Stimulated activated CD4-positive, alpha-beta T cell treated with anti-CD3 and anti-CD28 coated beads, Interleukin-12 subunit alpha, Interleukin-12 subunit beta, amount 100 ng/mL, for 24 hours (primary cell): ENCODE measurements around the gene ACP5.

ENCODE experiments used
- DNase-seq, 2 experiments: peaks; one replicate each; pipeline ENCODE4 v3.0.0-alpha.2; 2020; ENCODE audit warnings: low read depth in 2 of 2

ACP5 gene

GRCh38 chr19:11547929-11548700 is 29.3 kb downstream of the ACP5 start:
- no peak for DNase-seq

DNA sequence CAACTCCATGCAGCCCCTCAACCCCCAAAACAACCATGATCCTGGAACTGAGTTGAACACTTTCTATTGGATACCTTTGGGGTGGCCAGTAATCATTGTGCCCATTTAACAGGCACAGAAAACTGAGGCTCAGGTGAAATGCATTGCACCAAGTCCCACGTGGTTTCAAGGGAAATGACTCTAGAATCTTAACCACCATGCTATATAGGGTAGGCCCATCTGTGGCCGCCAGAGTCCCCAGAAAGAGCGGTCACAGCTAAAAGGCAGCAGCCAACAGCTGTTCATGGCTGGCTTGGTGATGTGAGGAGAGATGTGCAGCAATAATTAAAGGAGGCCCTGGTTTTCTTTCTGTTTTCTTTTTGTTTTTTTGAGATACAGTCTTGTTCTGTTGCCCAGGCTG is 36.2 kb downstream of the ACP5 start:
- no peak for DNase-seq

GRCh38 chr19:11540645-11541044 is 36.8 kb downstream of the ACP5 start:
- no peak for DNase-seq

DNA sequence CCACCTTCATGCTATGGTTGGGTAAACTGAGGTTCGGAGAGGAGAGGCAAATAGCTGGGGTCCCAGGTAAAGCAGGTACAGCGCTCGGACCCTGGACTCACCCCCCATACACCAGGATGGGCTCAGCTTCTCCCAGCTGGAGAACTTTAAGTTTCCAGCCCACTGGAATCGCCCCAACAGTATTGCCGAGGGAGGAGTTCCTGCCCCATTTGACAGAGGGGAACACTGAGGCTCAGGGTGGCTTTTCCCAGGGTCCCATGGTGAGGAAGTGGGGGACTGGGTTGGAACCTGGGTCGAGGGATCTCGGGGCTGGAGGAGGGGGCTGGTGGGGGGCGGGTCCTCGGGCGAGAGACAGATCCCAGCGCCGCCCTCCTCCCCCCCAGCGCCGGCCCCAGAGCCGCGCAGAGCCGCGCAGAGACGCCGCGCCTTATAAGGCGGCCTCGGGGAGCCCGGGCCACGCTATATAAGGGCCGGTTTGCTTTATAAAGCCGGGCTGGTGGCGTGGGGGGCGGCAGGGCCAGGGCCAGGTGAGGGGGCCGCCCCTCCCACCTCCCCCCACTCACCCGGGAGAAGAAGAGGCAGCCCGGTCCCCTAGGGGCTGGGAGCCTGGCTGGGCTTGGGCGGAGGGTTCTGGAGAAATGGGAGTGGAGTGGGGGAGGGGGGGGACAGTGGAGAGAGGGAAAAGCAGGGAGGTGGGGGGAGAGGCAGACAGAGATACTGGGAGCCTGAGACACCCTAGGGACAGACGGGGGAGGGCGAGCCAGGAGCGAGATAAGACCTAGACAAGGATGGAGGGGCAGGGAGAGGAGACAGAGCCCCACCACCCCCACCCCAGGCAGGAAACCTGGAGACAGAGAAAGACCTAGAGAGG is 37.7 kb downstream of the ACP5 start:
- no peak for DNase-seq

GRCh38 chr19:11538232-11539036 is 39.0 kb downstream of the ACP5 start, which contains the start of gene CNN1:
Gene CNN1 (plus strand): TSS chr19:11538851. CDS start chr19:11538928, 77 bp downstream.
- no peak for DNase-seq

GRCh38 chr19:11535792-11536595 is 41.5 kb downstream of the ACP5 start:
- DNase-seq: peak; percentile 65 to 85

DNA sequence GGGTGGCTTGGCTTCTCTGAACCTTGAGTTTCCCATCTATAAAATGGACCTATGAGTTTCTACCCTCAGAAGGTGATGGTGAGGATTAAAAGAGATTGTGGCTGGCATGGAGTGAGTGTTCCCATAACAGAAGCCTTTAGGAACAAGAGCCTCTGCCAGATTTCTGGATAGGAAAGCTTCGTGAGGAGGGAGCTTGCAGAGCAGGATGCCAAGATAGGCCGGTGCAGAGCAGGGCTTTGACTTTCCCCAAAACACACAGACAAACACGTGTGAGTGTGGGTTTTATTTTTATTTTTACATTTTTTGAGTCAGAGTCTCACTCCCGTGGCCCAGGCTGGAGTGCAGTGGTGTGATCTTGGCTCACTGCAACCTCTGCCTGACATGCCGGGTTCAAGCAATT is 42.5 kb downstream of the ACP5 start:
- DNase-seq: no peak

DNA sequence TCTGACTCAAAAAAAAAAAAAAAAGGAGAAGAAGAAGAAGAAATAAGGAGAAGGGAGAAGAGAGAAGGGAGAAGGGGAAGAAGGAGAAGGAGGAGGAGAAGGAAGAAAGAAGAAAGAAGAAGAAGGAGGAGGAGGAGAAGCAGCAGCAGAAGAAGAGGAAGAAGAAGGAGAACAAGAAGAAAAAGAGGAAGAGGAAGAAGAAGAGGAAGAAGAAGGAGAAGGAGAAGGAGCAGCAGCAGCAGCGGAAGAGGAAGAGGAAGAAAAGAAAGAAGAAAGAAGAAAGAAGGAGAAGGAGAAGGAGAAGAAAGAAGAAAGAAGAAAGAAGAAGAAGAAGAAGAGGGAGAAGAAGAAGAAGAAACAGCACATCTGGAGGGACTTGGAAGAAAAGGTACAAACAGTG is 42.9 kb downstream of the ACP5 start:
- no peak for DNase-seq

DNA sequence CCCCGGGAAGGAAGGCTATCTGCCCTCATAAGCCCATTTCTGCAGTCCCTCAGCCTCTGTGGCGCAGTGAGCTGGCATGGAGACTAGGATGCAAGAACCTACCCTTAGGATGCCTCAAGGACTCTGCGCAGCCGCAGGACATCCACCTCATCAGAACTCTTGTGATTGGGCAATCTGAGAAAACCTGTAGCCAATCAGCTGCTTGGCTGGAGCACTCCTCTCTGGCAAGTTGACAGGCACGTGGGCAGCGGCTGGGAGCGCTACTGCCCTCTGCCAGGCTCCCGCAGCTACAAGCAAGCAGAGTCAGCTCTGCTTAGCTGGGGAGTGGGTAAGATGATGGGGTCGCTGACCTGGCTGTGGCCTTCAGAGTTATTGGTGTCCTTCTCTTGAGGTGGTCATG is 47.0 kb downstream of the ACP5 start:
- DNase-seq: peak in 1 of 2 experiments; percentile 38

- peak; percentile 85 to 93 for DNase-seq
Measured at GRCh38 chr19:11528551-11529341, 48.7 kb downstream of the ACP5 start, which contains the start of gene ECSIT. Gene ECSIT (minus strand): TSS chr19:11529134. CDS start chr19:11519170, 9,964 bp downstream.
